Measurements from ENCODE around the gene SHROOM2. TPM values are rescaled to one million over a fixed set of nuclear protein-coding genes. Genes with fewer than 3 reads are reported as not detected.

Gene SHROOM2
- total and polyA plus RNA-seq, 2 of the 4 experiments (the other 2 are of a cell fraction) = 8.1 to 14.2 TPM

- Histone ChIP-seq H3K4me1 (ENCODE audit: control insufficient read depth, insufficient read depth, low read length) (0 out of 2 replicates have a peak, but pooled peaks cover 4% of the 10 kb centered on the region), H3K9ac (ENCODE audit: low read depth, low read length) (no peak overlapping the region), H3K56ac (ENCODE audit: extremely low read depth, insufficient read depth, low read length) (no peak overlapping the region), H3K14ac (replicated peaks; ENCODE audit: low read depth, low read length) (no peak overlapping the region), H2BK15ac (ENCODE audit: low read depth, low read length) (no peak overlapping the region), H3K9me3 (ENCODE audit: control insufficient read depth, insufficient read depth, low read length) (peaks cover 2% of the 10 kb centered on the region), H2AK9ac (replicated peaks; ENCODE audit: low read depth, low read length, poor library complexity) (no peak overlapping the region), H2AFZ (replicated peaks; ENCODE audit: low read length, poor library complexity) (no peak overlapping the region), H3K79me1 (ENCODE audit: low read depth in 1 of 2, low read length in 2 of 2) (no peaks in the 10 kb centered on the region), H3K18ac (ENCODE audit: low read depth, low read length) (no peak overlapping the region), H2BK120ac (ENCODE audit: low read depth, low read length) (no peak overlapping the region), H3K27ac (ENCODE audit: insufficient read depth, low read length) (no peak overlapping the region), H3K23ac (ENCODE audit: low read depth, low read length) (no peak overlapping the region), H2AK5ac (ENCODE audit: low read depth, low read length) (no peak overlapping the region), H3K4me2 (ENCODE audit: low read depth, low read length) (no peak overlapping the region), H4K8ac (ENCODE audit: low read depth in 2 of 2, low read length in 2 of 2) (no peak overlapping the region), H3K9me1 (ENCODE audit: insufficient read depth, low read length) (no peaks in the 10 kb centered on the region), H3K36me3 (ENCODE audit: control insufficient read depth, insufficient read depth, low read length) (no peaks in the 10 kb centered on the region), H4K91ac (ENCODE audit: insufficient read depth, low read depth, low read length) (no peak overlapping the region), H3K27me3 (ENCODE audit: control insufficient read depth, insufficient read depth, low read length) (no peaks in the 10 kb centered on the region), H3K4me3 (ENCODE audit: insufficient read depth, low read depth, low read length) (no peak overlapping the region), H4K20me1 (ENCODE audit: insufficient read depth, low read length) (no peaks in the 10 kb centered on the region), H4K5ac (ENCODE audit: low read depth, low read length) (no peak overlapping the region), H2BK20ac (ENCODE audit: low read depth, low read length) (no peak overlapping the region), H3K4ac (ENCODE audit: low read depth, low read length) (no peak overlapping the region), H2BK5ac (ENCODE audit: low read depth, low read length, poor library complexity, severe bottlenecking) (no peak overlapping the region)
- no TSS peak for BruUV-seq (replicated peaks)
- ATAC-seq (ENCODE audit: low read depth) = no peak
- dilution Hi-C loops (cut with HindIII; ENCODE audit: low sequenced_read_pairs, unreplicated experiment) (no loop called here), in situ Hi-C loops (cut with MboI; ENCODE audit: low sequenced_read_pairs) (no loop called here), intact Hi-C loops (cut with micrococcal nuclease) (no loop called here)
- WGBS, 2 experiments (ENCODE audit: extremely low coverage in 2 of 2, insufficient read length in 1 of 2) = 82% methylated on average over 2 of the region's 6 CpGs; no CpG with 5 or more reads in 1 of the 2 experiments
- DNase-seq = no peak
- POLR2A ChIA-PET (ENCODE audit: unreplicated experiment) = no interaction called here
- CTCF ChIA-PET = no interaction called here
- no peak for TF ChIP-seq CTCF (conservative IDR thresholded peaks at IDR 0.05; ENCODE audit: low read depth, low read length)
- TF ChIP-seq MXI1 (IDR thresholded peaks at IDR 0.05; ENCODE audit: borderline replicate concordance, low read depth, low read length) = no peak
- no peak for TF ChIP-seq BHLHE40 (IDR thresholded peaks at IDR 0.05; ENCODE audit: low read depth, low read length)
- no peak for TF ChIP-seq USF2 (IDR thresholded peaks at IDR 0.05; ENCODE audit: low read depth, low read length)
- TF ChIP-seq RCOR1 (IDR thresholded peaks at IDR 0.05; ENCODE audit: insufficient replicate concordance, low read length) = no peak
- no peak for TF ChIP-seq MAZ (IDR thresholded peaks at IDR 0.05; ENCODE audit: borderline replicate concordance, low read depth, low read length)
- no peak for TF ChIP-seq FOS (IDR thresholded peaks at IDR 0.05; ENCODE audit: low read depth, low read length)
Observed at GRCh38 chrX:9832811-9833210, 46.6 kb downstream of the SHROOM2 start.
